Stimulated activated CD8-positive, alpha-beta memory T cell treated with anti-CD3 and anti-CD28 coated beads, Interleukin-7, amount 100 ng/mL, for 1 hour (primary cell): ENCODE data around the gene ATCAY.

ENCODE experiments used
- DNase-seq, 2 donors: peaks; one replicate each; pipeline ENCODE4 v3.0.0-alpha.2; 2020; ENCODE audit warnings: low read depth in 2 of 2

Gene ATCAY

GRCh38 chr19:3880471-3881271, at the start of gene ATCAY:
TSS of gene ATCAY (plus strand) at chr19:3880685. CDS start at chr19:3885768, 5,083 bp downstream.
- DNase-seq = no peak

GRCh38 chr19:3831601-3832000, 48.9 kb upstream of the ATCAY start:
- DNase-seq = no peak

- DNase-seq = no peak
Observed at GRCh38 chr19:3832001-3832400, 48.5 kb upstream of the ATCAY start.

- DNase-seq = no peak
Observed at GRCh38 chr19:3833578-3834348, 46.7 kb upstream of the ATCAY start.

GRCh38 chr19:3834349-3835054, 46.0 kb upstream of the ATCAY start:
- DNase-seq = no peak

- no peak for DNase-seq
Observed at GRCh38 chr19:3835055-3835435, 45.4 kb upstream of the ATCAY start.

- DNase-seq = no peak
Observed at GRCh38 chr19:3836887-3837286, 43.6 kb upstream of the ATCAY start.

- no peak for DNase-seq
Observed at GRCh38 chr19:3837332-3837731, 43.2 kb upstream of the ATCAY start.

- no peak for DNase-seq
Observed at GRCh38 chr19:3837922-3838321, 42.6 kb upstream of the ATCAY start.

GRCh38 chr19:3838661-3839060, 41.8 kb upstream of the ATCAY start:
- no peak for DNase-seq

- no peak for DNase-seq
Observed at GRCh38 chr19:3839941-3840340, 40.5 kb upstream of the ATCAY start.

- no peak for DNase-seq
Observed at GRCh38 chr19:3840804-3841203, 39.7 kb upstream of the ATCAY start.

GRCh38 chr19:3842948-3843347, 37.5 kb upstream of the ATCAY start:
- no peak for DNase-seq

- DNase-seq = no peak
Observed at GRCh38 chr19:3844596-3844995, 35.9 kb upstream of the ATCAY start.

GRCh38 chr19:3849092-3849491, 31.4 kb upstream of the ATCAY start:
- peak; percentile 12 to 32 for DNase-seq

- DNase-seq = no peak
Observed at GRCh38 chr19:3849787-3850186, 30.7 kb upstream of the ATCAY start.

GRCh38 chr19:3850320-3850972, 30.0 kb upstream of the ATCAY start:
- no peak for DNase-seq

- no peak for DNase-seq
Observed at GRCh38 chr19:3851254-3852176, 29.0 kb upstream of the ATCAY start.

- no peak for DNase-seq
Observed at GRCh38 chr19:3852177-3852511, 28.3 kb upstream of the ATCAY start.

- DNase-seq = peak; percentile 8 to 14
Observed at GRCh38 chr19:3852614-3853254, 27.8 kb upstream of the ATCAY start.

GRCh38 chr19:3855320-3855719, 25.2 kb upstream of the ATCAY start:
- no peak for DNase-seq
